ENCODE data around the gene UBE2J2.

The UBE2J2 gene

DNA sequence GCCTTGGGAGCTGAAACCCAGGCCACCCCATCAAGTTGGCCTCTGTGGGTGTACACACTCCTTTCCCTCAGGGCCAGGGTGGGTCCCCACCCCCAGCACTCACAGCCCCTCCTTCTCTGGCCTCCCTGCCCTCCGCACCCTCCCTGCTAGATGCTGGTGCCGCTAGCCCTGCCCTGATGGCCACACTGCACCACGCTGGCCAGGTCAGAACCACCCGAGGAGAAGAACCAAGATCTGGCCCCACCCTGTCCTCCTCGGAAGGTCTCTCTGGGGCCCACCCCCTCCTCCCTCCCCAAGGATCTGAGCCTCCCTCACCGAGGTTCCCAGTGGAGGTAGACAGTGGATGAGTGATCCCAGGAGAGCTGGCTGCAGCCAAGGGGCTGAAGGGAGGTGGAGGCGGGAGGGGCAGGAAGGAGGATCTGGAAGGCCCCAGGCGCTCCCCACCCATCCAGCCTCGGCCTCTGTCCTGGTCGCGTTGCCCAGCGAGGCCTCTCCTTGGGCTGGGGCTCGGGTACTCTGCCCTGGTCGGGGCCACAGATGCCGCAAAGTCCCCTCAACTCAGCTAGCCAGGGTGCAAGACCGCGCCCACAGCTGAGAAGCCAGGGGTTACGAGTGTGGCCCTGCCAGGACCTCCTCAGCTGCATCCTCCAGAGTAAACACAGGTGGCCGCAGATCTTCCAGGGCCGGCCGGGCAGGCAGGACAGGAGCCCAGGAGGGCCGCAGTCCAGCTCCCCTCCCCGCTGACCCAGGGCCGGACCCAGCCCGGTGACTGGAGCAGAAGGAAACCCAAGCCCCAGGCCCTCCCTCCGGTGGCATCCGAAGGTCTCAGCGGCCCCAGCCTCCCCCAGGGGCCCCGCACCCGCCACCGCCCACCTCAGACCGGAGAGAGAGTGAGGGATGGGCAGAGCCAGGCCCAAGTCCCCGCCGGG lies 36.4 kb downstream of the UBE2J2 start:
- DNase-seq (ENCODE audit: low spot score): no peak
- in situ Hi-C loops (cut with MboI; ENCODE audit: low pct_unique_long_range_greater_than_20kb, low sequenced_read_pairs, unreplicated experiment): no loop called here
- TF ChIP-seq, protein P1, sequence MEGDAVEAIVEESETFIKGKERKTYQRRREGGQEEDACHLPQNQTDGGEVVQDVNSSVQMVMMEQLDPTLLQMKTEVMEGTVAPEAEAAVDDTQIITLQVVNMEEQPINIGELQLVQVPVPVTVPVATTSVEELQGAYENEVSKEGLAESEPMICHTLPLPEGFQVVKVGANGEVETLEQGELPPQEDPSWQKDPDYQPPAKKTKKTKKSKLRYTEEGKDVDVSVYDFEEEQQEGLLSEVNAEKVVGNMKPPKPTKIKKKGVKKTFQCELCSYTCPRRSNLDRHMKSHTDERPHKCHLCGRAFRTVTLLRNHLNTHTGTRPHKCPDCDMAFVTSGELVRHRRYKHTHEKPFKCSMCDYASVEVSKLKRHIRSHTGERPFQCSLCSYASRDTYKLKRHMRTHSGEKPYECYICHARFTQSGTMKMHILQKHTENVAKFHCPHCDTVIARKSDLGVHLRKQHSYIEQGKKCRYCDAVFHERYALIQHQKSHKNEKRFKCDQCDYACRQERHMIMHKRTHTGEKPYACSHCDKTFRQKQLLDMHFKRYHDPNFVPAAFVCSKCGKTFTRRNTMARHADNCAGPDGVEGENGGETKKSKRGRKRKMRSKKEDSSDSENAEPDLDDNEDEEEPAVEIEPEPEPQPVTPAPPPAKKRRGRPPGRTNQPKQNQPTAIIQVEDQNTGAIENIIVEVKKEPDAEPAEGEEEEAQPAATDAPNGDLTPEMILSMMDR (IDR thresholded peaks at IDR 0.05; ENCODE audit: extremely low read depth, insufficient read depth, missing control alignments): no peak

DNA sequence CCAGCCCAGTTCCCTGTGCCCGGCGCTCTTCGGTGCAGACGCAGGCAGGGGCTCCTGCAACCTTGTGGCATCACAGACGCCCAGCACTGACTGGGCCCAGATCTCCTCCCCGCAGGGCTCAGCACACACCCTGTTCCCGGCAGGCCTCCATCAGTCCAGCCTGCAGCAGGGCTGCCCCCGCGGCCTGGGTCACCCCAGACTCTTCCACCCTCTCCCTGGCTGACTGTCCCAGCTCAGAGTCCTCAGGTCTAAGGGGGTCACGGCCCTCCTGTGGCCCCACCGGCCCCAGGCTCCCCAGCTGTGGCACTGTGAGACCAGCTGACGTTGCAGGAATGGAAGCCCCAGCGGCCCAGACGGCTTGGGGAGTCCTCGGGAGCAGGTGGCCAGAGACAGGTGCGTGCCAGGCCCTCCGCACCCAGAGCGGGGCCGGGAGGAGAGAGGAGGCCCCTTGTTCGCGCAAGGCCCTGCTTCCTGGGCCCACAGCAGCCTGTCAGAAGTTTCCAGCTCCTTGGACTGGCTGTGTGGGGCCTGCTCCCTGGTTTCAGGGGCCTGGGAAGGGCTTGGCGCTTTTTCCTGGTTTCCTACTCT lies 37.4 kb downstream of the UBE2J2 start:
- DNase-seq (ENCODE audit: low spot score): no peak
- in situ Hi-C loops (cut with MboI; ENCODE audit: low pct_unique_long_range_greater_than_20kb, low sequenced_read_pairs, unreplicated experiment): no loop called here
- TF ChIP-seq, protein P1 (IDR thresholded peaks at IDR 0.05; ENCODE audit: extremely low read depth, insufficient read depth, missing control alignments): no peak

DNA sequence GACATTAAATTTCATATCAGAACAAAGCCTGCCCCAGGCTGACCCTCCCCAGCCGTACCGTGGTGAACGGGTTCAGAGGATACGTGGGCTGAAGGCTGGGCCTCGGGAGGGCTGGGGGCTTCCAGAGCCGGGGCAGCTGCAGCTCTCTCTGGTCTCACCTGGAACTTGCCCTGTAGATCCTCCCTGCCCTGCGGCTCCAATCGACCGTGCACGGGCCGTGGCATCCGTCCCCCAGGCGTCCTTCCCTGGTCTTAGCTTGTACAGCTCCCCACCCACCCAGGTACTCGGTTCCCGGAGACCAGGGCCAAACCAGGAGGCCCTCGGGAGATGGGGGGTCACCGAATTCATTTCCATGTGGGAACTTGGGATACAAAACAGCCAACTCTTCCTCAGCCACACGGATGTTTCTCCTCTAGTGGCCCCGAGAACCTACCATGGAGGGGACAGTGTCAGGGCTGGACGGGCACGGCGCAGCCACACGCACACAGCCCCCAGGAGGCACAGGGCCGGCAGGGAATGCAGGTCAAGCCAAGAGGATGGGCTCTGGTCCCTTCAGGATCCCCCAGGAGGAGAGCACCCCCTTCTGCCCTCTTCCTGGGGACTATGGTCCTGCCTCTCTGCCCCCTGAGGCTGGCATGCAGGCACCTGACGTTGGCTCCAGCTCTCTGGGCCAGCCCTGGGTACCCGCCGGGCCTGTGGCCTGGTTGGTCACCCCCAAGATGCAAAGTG lies 38.5 kb downstream of the UBE2J2 start:
- DNase-seq (ENCODE audit: low spot score): no peak
- TF ChIP-seq, protein P1 (IDR thresholded peaks at IDR 0.05; ENCODE audit: extremely low read depth, insufficient read depth, missing control alignments): no peak
- in situ Hi-C loops (cut with MboI; ENCODE audit: low pct_unique_long_range_greater_than_20kb, low sequenced_read_pairs, unreplicated experiment): no loop called here

DNA sequence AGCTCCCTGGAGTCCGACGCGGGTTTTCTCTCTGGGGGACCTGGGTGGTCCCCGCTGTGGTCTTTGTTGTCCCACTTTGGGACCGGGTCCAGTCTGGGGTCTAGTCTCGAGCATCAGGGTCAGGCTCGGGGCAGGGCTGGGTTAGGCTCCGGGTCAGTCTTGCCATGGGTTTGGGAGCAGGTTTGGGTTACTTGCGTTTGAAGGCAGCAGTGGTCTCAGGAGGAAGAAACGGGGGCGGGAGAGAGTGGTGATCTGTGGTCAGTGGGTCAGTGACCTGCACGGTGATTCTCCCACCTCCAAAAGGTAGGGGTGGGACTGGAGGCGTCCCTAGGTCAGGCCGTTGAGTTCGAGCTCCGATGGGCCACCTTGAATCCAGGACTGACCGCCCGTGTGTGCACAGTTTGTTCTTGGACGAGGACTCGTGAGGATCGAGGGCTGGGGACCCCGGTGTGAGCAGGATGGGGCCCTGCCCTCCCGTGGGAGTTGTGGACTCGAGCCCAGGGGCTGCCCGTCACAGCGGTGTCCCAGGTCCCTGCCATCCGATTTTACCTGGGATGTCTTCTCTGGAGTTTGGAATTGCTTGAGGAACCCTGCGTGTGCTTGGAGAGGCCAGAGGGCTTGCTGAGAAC lies 39.4 kb downstream of the UBE2J2 start:
- DNase-seq (ENCODE audit: low spot score): no peak
- in situ Hi-C loops (cut with MboI; ENCODE audit: low pct_unique_long_range_greater_than_20kb, low sequenced_read_pairs, unreplicated experiment): no loop called here
- TF ChIP-seq, protein P1 (IDR thresholded peaks at IDR 0.05; ENCODE audit: extremely low read depth, insufficient read depth, missing control alignments): no peak

DNA sequence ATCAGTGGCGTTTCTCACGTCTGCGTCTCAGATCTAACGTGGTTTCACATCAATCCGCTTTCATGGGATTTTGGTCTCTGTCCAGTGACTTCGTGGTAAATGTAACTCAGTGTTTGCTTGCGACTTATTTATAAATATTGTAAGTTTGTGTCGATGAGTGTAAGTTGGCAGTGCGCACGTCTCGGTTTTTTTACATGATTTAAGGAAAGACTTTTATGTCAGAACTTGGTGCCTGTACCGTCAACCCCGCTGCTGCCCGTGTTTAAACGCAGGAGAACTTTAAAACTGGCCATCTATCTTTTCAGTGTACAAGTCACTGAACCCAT lies 40.1 kb downstream of the UBE2J2 start:
- in situ Hi-C loops (cut with MboI; ENCODE audit: low pct_unique_long_range_greater_than_20kb, low sequenced_read_pairs, unreplicated experiment): no loop called here
- TF ChIP-seq, protein P1 (IDR thresholded peaks at IDR 0.05; ENCODE audit: extremely low read depth, insufficient read depth, missing control alignments): no peak
- no peak for DNase-seq (ENCODE audit: low spot score)
